OCI-LY3 (cell line): Measurements from ENCODE around the gene SHC3.

Experiments
- H2AFZ ChIP-seq: fragments of 200-600, 300-600 bp; shearing (Covaris generic); 2 replicates; pipeline ENCODE4 v1.6.0; 2014; ENCODE audit warnings: antibody characterized with exemption, low read depth, low read length
- H3K27ac ChIP-seq: fragments of 200-600, 300-600 bp; sonication (generic); 2 replicates; pipeline ENCODE4 v1.5.1; 2014; ENCODE audit warnings: mild to moderate bottlenecking, low read length, moderate library complexity, mixed read lengths
- H3K27me3 ChIP-seq: fragments of 200-600, 300-600 bp; sonication (generic); 2 replicates; pipeline ENCODE4 v1.6.1; 2014; ENCODE audit warnings: low read depth, low read length, mixed read lengths
- H3K36me3 ChIP-seq: fragments of 200-600, 300-600 bp; sonication (generic); replicated peaks from 2 replicates; pipeline ENCODE3; 2014; ENCODE audit warnings: low read depth, low read length, mixed read lengths
- H3K4me1 ChIP-seq: fragments of 300-600, 200-600 bp; sonication (generic); 2 replicates; pipeline ENCODE4 v1.6.1; 2014; ENCODE audit warnings: low read length, mixed read lengths
- H3K4me2 ChIP-seq: fragments of 200-600, 300-600 bp; sonication (generic); 2 replicates; pipeline ENCODE4 v1.6.1; 2014; ENCODE audit warnings: low read length, mixed read lengths
- H3K4me3 ChIP-seq: fragments of 300-600, 200-600 bp; sonication (generic); 2 replicates; pipeline ENCODE4 v1.5.1; 2014; ENCODE audit warnings: antibody characterized with exemption, mild to moderate bottlenecking, low read length, moderate library complexity
- H3K79me2 ChIP-seq: fragments of 300-600, 200-600 bp; shearing (Covaris generic); 2 replicates; pipeline ENCODE4 v1.6.1; 2014; ENCODE audit warnings: mild to moderate bottlenecking, low read length, mixed read lengths
- H3K9ac ChIP-seq: fragments of 300-600, 200-600 bp; shearing (Covaris generic); 2 replicates; pipeline ENCODE4 v1.6.0; 2014; ENCODE audit warnings: mild to moderate bottlenecking, low read length, moderate library complexity
- H3K9me3 ChIP-seq: fragments of 200-600, 300-600 bp; shearing (Covaris generic); 2 replicates; pipeline ENCODE4 v1.6.1; 2014; ENCODE audit warnings: low read length, mixed read lengths; ENCODE audit not compliant: insufficient read depth
- H4K20me1 ChIP-seq: fragments of 200-600, 300-600 bp; sonication (generic); 2 replicates; pipeline ENCODE4 v1.6.1; 2016; ENCODE audit warnings: low read length, mixed read lengths; ENCODE audit not compliant: insufficient read depth
- CTCF ChIP-seq: fragments of 200-600, 300-600 bp; sonication (generic); IDR thresholded peaks from 2 replicates; pipeline ENCODE4 v1.5.1; 2014; ENCODE audit warnings: antibody characterized with exemption, low read length, low read depth
- EZH2phosphoT487 ChIP-seq: fragments of 200-600 bp; shearing (Covaris generic); IDR thresholded peaks from 2 replicates; pipeline ENCODE4 v1.6.1; 2018; ENCODE audit warnings: antibody characterized with exemption, mixed run types, low read depth

The SHC3 gene

GRCh38 chr9:88985616-88986015 lies 193.0 kb downstream of the SHC3 start:
- Histone ChIP-seq H3K9ac (no peak overlapping the region), H3K36me3 (no peaks in the 10 kb centered on the region), H3K4me3 (no peak overlapping the region), H2AFZ (no peak overlapping the region), H3K27me3 (peaks cover 12% of the 10 kb centered on the region; the same call in 1 of the 2 replicates), H3K9me3 (no peaks in the 10 kb centered on the region), H3K79me2 (no peaks in the 10 kb centered on the region), H4K20me1 (no peaks in the 10 kb centered on the region), H3K4me2 (no peak overlapping the region), H3K27ac (no peak overlapping the region), H3K4me1 (peaks cover 15% of the 10 kb centered on the region)
- TF ChIP-seq CTCF: no peak

- H4K20me1 ChIP-seq: no peaks in the 10 kb centered on the region
- H3K27ac ChIP-seq: no peak overlapping the region
- H3K4me2 ChIP-seq: no peak overlapping the region
- no peak overlapping the region for H2AFZ ChIP-seq
- no peaks in the 10 kb centered on the region for H3K36me3 ChIP-seq
- H3K9me3 ChIP-seq: no peaks in the 10 kb centered on the region
- no peak overlapping the region for H3K4me3 ChIP-seq
- TF ChIP-seq CTCF (no peak), EZH2phosphoT487 (no peak)
- peaks cover 12% of the 10 kb centered on the region; the same call in 1 of the 2 replicates for H3K27me3 ChIP-seq
- no peaks in the 10 kb centered on the region for H3K79me2 ChIP-seq
- no peak overlapping the region for H3K9ac ChIP-seq
- H3K4me1 ChIP-seq: peaks cover 10% of the 10 kb centered on the region
These were observed 194.1 kb downstream of the SHC3 start for GRCh38 chr9:88984543-88984883.

- Histone ChIP-seq H2AFZ (no peak overlapping the region), H3K4me2 (no peak overlapping the region)
- TF ChIP-seq CTCF: no peak
- TF ChIP-seq EZH2phosphoT487: no peak
These were observed 194.6 kb downstream of the SHC3 start for GRCh38 chr9:88983865-88984542.

GRCh38 chr9:88980740-88981203 lies 197.8 kb downstream of the SHC3 start:
- Histone ChIP-seq H4K20me1 (no peaks in the 10 kb centered on the region), H3K9me3 (no peaks in the 10 kb centered on the region), H3K79me2 (no peaks in the 10 kb centered on the region), H3K27ac (no peak overlapping the region), H3K4me1 (peaks cover 3% of the 10 kb centered on the region), H2AFZ (no peak overlapping the region), H3K36me3 (no peaks in the 10 kb centered on the region), H3K9ac (no peak overlapping the region), H3K4me2 (no peak overlapping the region), H3K4me3 (no peak overlapping the region), H3K27me3 (peaks cover 3% of the 10 kb centered on the region; the same call in 1 of the 2 replicates)
- TF ChIP-seq EZH2phosphoT487 (no peak), CTCF (no peak)

More at GRCh38 chr9:88983865-88984542, 194.6 kb downstream of the SHC3 start:
- H3K9me3 ChIP-seq: no peaks in the 10 kb centered on the region
- no peak overlapping the region for H3K9ac ChIP-seq
- H3K79me2 ChIP-seq: no peaks in the 10 kb centered on the region
- peaks cover 12% of the 10 kb centered on the region; the same call in 1 of the 2 replicates for H3K27me3 ChIP-seq
- no peak overlapping the region for H3K4me3 ChIP-seq
- H3K36me3 ChIP-seq: no peaks in the 10 kb centered on the region
- no peak overlapping the region for H3K27ac ChIP-seq
- H4K20me1 ChIP-seq: no peaks in the 10 kb centered on the region
- H3K4me1 ChIP-seq: peaks cover 5% of the 10 kb centered on the region; the same call in 1 of the 2 replicates
